ENCODE data around the gene SIRT2. TPM values are rescaled to one million over a fixed set of nuclear protein-coding genes. Genes with fewer than 3 reads are reported as not detected.

SIRT2 gene
- total and polyA plus RNA-seq, 11 donors: 51.0 to 158 (median 62.4) TPM

GRCh38 chr19:38840583-38840968, 58.8 kb downstream of the SIRT2 start:
- intact Hi-C loops (cut with DNase I): loop anchor here in 2 of 10 donors (10.0 kb wide), 2 partner anchors 106 to 216 kb away; no protein-coding TSS in a partner anchor
- H3K9me3 ChIP-seq: no peaks in the 10 kb centered on the region
- peaks cover 10 to 100% (median 100%) of the 10 kb centered on the region in 9 donors for H3K36me3 ChIP-seq
- no peak for TF ChIP-seq POLR2A (IDR thresholded peaks at IDR 0.05)
- TF ChIP-seq, protein P1, sequence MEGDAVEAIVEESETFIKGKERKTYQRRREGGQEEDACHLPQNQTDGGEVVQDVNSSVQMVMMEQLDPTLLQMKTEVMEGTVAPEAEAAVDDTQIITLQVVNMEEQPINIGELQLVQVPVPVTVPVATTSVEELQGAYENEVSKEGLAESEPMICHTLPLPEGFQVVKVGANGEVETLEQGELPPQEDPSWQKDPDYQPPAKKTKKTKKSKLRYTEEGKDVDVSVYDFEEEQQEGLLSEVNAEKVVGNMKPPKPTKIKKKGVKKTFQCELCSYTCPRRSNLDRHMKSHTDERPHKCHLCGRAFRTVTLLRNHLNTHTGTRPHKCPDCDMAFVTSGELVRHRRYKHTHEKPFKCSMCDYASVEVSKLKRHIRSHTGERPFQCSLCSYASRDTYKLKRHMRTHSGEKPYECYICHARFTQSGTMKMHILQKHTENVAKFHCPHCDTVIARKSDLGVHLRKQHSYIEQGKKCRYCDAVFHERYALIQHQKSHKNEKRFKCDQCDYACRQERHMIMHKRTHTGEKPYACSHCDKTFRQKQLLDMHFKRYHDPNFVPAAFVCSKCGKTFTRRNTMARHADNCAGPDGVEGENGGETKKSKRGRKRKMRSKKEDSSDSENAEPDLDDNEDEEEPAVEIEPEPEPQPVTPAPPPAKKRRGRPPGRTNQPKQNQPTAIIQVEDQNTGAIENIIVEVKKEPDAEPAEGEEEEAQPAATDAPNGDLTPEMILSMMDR (IDR thresholded peaks at IDR 0.05): no peak
- H3K4me1 ChIP-seq: peaks cover 0 to 22% (median 8%) of the 10 kb centered on the region in 12 donors
- H3K27me3 ChIP-seq: no peaks in the 10 kb centered on the region
- ATAC-seq (no peak), DNase-seq (no peak)
- WGBS, 4 donors: 74 to 85% (median 81%) methylated on average over 5 of the region's 5 CpGs
- peak overlapping the region in 1 of 12 donors; percentile 33 for H3K27ac ChIP-seq
- H3K4me3 ChIP-seq: no peak overlapping the region

DNA sequence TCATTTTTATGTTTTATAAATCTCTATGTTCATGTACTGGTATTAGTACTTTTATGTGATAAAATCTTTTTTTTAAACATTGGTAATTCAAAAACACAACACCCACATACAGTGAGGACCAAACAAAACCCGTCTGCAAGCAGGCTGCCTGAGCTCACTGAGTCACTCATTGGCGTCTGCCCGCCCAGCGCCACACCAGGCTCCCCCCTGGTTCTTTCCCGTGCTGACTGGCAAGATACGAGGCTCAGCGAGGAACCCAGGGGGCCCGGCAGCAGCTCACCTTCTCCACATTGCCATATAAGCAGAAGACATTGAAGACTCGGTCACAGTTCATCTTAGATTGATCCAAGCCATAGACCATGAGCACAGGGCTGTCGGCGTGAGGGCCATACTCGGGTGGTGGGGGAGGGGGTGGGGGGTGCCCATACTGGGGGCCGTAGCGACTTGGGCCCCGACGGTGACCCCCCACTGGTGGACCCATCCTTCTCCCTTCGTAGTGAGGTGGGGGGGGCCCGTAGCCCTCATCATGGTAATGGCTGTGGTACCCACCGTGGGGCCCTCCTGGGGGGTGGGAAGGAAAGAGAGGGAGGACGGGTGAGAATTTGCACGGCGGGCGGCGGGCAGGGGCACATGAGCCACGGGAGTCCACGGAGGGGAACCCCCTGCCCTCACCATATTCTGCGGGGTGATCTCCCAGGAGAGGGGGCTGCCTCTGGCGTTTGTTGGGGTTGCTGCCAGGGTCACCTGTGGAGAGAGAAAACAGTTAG, 59.4 kb downstream of the SIRT2 start:
- DNase-seq: peak in 1 of 5 donors; percentile 14
- intact Hi-C loops (cut with DNase I): loop anchor here in 8 of 10 donors (5.0 to 10.0 kb wide), 8 partner anchors 55 to 215 kb away; partner anchors contain the start of genes NFKBIB (in 1 of the 8) and SIRT2 (in 1 of the 8)
- ATAC-seq: no peak
- TF ChIP-seq POLR2A (IDR thresholded peaks at IDR 0.05): no peak
- TF ChIP-seq, protein P1 (IDR thresholded peaks at IDR 0.05): no peak
- Histone ChIP-seq H3K27ac (peak overlapping the region in 1 of 12 donors; percentile 13), H3K36me3 (peaks cover 10 to 100% (median 98%) of the 10 kb centered on the region in 9 donors), H3K9me3 (no peaks in the 10 kb centered on the region), H3K27me3 (no peaks in the 10 kb centered on the region), H3K4me1 (peaks cover 0 to 22% (median 3%) of the 10 kb centered on the region in 12 donors), H3K4me3 (no peak overlapping the region)
- 83 to 86% (median 84%) methylated on average over 26 to 28 of the region's 28 CpGs for WGBS, 4 donors

DNA sequence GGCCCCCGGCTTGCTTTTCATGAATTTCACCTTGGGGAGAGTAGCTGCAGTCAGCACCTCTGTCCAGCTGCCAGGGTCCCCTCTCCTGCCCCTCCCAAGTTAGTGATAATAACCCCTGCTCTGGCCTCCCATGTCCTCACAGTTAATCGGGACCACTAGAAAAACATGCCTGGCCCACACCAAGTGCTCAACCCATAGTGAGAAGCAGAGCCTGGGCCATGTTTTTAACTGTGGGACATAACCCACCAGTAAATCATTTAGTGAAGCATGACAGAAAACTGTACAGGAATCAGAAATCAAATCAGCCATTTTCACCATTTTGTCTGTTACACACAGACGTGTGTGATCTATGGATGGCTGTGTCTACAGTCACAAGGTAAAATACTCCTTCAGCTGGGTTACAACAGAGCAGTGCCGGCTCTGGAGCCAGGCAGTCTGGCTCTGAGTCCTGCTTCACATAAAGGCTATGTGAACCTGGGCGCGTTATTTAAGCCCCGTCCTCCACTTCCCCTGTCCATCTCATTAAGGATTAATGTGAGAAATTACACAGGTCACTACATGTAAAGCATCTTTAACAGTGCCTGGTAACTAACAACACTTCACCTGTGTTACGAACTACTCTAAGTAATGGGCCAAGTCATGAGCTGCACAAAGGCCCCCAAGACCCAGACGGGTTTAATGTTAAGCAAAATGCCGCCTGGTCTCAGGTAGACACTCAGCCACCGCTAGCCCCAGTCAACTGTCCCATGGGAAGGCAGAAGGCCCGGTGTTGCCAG, 60.2 kb downstream of the SIRT2 start:
- H3K36me3 ChIP-seq: peaks cover 7 to 97% (median 90%) of the 10 kb centered on the region in 9 donors
- H3K4me3 ChIP-seq: no peak overlapping the region
- intact Hi-C loops (cut with DNase I): loop anchor here in 6 of 10 donors (5.0 to 10.0 kb wide), 6 partner anchors 56 to 204 kb away; partner anchors contain the start of genes NFKBIB (in 1 of the 6) and SIRT2 (in 1 of the 6)
- ATAC-seq: no peak
- H3K27me3 ChIP-seq: no peaks in the 10 kb centered on the region
- peak in 1 of 5 donors; percentile 1 for DNase-seq
- H3K4me1 ChIP-seq: peaks cover 0 to 22% (median 2%) of the 10 kb centered on the region in 12 donors
- H3K27ac ChIP-seq: peak overlapping the region in 1 of 12 donors; percentile 20
- WGBS, 4 donors: 79 to 83% (median 82%) methylated on average over 12 of the region's 12 CpGs
- TF ChIP-seq, protein P1 (IDR thresholded peaks at IDR 0.05): no peak
- no peak for TF ChIP-seq POLR2A (IDR thresholded peaks at IDR 0.05)
- H3K9me3 ChIP-seq: no peaks in the 10 kb centered on the region
